ENCODE measurements around the gene BCAS3. TPM values are rescaled to one million over a fixed set of nuclear protein-coding genes. Genes with fewer than 3 reads are reported as not detected.
"Not testable (repeated sequence)": the region's sequence is repeated elsewhere in the genome, so short reads cannot be mapped to it uniquely, and the experiment has no call there.

The BCAS3 gene
- total RNA-seq, 1 donor from 2014 or later, result 50.8 TPM

DNA sequence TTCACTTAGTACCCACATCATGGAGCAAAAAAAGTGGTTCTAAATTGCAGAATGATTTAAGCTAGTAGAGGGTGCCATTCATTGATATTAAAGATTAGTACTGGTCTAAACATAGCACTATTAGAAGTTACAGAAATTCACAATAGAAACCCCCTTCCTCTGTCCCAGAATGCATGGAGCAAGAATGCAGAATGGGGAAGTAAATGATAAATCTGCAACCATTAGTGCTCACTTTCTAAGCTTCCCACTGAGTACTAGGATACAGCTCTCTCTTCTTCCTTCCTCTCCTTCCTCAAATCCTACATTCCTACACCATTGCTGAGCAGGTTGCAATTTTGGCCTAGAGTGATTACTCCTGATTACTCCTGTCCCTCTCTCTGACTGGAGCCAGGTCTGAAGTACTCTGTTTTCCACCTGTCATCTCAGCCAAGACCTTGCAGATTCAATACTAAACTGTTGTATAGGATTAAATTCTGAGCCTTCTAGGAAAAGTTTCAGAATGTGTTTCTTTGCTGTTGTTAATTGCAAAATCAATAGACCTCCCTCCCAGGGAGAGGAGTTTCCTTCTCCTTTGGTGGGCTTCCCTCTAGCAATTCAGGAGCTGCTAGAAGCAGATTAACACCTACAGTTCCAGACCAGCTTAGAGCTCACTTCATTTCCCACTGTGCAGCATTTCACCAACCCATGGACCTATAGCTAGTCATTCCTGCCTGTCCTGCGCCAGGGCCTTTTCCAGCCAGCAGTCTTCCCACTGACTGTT is 556.5 kb downstream of the BCAS3 start:
- DNase-seq, result no peak

DNA sequence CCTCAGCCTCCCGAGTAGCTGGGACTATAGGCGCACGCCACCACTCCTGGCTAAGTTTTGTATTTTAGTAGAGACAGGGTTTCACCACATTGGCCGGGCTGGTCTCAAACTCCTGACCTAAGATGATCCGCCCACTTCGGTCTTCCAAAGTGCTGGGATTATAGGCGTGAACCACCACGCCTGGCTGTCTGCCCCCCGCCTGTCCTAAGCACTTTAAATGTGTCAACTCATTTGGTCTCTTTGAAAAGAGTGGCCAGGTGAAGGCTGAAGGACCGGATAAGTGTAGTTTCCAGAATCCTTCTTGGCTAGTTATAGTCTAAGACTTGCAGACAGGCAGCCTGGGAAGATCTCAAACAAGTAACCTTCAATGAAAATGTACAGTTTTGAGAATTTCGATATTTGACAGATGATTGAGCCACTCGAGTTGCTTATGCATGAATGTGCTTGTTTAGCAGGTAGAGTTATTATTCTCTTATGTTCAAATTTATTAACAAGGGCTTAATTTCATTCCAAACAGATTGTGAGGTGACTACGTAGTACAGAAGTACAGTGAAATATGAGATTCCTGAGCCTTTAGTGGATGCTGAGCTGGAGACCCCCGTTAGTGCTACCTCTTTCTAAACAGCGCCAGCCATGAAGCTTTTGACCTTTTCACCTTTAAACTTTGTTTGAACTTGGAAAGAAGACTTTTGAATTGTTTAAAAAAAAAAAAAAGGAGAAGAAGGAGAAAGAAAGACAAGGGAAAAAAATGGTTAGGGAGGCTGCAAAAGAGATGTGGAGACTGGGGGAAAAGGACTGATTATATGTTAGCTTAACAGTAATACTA is 557.6 kb downstream of the BCAS3 start:
- DNase-seq, result no peak

DNA sequence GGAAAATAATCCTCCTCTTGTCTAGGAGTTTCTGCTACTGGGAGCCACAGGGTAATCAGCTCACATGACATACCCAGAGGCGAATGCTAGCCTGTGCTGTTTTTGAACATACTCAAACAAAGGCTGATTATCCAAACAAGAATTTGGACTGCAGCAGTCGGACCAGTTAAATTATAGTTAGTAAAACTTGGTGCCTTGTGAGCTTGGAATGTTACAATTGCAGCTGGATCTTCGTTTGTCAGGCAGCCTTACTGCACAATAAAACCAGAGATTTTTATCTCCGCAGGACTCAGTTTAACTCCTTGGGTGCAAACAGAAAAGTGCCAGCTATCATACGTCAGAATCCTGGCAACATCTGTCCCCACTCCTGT is 558.2 kb downstream of the BCAS3 start:
- no peak for DNase-seq

DNA sequence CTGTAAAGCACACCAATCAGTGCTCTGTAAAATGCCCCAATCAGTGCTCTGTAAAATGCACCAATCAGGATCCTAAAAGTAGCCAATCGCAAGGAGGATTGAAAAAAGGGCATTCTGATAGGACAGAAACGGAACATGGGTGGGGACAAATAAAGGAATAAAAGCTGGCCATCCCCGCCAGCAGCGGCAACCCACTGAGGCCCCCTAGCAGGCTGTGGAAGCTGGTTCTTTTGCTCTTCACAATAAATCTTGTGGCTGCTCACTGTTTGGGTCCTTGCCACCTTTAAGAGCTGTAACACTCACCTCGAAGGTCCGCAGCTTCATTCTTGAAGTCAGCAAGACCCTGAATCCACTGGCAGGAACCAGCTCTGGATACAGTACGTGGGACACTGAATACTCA is 559.6 kb downstream of the BCAS3 start:
- no peak for DNase-seq

DNA sequence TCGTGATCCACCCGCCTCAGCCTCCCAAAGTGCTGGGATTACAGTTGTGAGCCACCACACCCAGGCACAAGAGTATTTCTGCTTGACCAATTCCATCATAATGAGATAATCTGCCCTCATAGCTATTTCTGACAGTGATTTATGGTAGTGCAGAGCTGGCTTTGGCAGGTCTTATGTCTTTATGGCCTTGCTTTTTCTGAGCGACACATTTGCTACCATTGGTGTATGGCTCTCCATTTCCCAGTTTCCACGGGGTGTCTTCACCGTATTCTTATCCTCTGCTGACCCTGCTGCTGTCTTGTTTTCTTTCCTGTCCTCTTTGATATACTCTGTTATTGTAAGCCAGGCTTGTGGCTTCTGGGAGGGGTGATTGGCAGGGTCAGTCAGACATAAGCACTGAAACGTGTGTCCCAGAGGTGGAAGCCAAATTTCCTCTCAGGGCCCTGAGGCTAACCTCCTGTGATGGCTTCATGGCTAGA is 560.8 kb downstream of the BCAS3 start:
- no peak for DNase-seq

DNA sequence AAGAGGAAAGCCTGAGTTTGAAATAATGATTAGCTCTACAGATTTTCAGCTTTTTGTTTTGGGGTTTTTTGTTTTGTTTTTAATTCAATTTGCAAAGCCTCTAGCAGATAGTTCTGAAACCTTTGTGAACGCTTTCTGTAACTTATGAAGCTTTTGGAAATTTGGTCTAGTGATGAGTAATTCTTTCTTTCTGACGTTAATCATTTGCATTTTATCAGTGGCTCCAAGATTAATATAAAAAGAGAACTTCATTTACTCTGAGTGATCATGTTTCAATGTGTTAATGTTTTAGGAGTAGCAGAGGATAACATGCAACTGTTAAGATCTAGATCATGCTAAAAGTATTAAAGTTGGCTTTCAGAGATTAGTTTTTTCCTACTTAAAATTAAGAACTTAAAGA is 561.7 kb downstream of the BCAS3 start:
- no peak for DNase-seq

DNA sequence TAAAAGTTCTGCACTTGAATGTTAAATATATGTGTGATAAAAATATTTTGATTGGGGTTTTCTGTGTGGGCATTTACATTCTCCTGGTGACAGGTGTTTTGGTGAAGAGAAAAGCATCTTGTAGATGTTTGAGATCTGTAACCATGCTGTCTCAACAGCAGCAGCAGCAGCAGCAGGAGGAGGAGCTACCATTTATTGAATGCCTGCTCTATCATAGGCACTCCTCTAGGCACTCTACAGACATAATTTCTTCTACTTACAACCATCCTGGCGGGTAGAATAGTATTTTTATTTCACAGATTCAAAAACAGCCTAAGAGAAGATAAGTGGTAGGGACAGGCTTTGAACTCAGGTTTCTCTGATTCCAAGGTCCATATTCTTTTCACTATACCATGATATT is 562.3 kb downstream of the BCAS3 start:
- no peak for DNase-seq

DNA sequence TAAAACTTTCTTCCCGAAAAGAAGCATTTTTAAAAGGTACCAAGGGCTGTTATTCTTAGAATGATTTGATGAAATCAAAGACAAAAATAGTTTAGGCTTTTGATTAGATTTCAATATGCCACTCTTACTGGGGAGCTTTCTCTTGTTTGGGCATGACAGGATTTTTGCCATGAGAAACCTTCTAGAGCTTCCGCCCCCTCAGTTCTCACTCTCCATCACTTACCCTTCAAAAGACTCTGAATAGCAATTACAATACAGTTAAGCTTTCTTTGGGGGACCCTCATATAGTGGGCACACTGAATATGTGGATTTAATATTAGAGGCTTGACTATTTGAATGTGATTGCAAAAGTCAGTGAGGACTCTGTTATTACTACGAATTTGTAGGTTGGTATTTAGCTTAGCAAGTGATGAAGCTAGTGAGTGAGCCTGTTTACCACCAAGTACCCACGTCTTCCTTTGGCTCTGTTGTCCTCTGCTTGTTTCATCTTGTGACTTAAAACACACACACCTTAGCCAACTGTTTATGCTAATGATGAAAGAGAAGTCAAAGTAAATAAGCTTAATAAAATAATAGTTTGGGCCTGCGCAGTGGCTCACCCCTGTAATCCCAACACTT is 563.3 kb downstream of the BCAS3 start:
- no peak for DNase-seq

DNA sequence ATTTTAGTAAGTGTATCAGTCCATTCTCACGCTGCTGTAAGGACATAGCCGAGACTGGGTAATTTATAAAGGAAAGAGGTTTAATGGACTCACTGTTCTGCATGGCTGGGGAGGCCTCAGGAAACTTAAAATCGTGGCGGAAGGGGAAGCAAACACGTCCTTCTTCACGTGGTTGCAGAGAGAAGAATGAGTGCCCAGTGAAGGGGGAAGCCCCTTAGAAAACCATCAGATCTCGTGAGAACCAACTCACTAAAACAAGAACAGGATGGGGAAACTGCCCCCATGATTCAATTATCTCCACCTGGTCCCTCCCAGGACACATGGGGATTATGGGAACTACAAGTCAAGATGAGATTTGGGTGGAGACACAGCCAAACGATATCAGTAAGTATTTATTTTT is 567.3 kb downstream of the BCAS3 start:
- not testable (repeated sequence) for DNase-seq

DNA sequence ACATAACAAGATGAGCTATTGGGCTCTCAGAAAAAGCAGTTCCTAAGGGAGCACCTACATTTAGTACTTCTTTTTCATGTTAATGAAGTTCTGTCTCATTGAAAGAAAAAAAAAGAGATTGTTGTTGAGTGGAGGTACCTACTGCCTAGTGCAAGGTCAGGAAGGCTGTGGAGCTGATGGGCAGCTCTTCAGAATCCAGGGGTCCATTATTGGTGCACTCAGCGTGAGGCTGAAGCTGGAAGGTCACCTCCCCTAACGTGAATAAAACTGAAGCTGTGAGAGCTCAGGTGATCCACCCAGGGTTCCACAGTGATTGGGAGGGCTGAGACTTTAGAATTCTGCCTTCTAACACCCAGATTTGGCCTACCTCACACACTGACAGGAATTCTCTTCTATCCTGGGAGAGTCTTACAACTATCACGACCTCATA is 568.1 kb downstream of the BCAS3 start:
- DNase-seq, result no peak

DNA sequence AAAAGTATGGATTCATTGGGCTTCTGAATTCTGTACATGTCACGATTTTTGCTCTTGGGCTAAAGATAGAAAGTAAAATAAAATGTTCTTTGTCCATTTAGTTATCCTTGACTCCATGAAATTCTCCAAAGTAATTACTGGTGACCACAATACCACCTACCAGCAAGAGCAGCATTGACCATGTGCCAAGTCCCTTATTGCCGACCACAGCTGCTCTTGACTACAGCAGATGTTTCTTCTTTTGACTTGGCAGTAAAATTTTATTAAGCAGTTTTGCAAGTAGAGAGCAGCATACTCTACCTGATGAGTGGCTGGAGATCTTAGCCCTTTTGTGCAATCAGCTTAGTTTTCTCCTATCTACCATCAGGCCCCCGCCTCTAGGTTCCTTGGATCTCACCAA is 569.8 kb downstream of the BCAS3 start:
- no peak for DNase-seq

DNA sequence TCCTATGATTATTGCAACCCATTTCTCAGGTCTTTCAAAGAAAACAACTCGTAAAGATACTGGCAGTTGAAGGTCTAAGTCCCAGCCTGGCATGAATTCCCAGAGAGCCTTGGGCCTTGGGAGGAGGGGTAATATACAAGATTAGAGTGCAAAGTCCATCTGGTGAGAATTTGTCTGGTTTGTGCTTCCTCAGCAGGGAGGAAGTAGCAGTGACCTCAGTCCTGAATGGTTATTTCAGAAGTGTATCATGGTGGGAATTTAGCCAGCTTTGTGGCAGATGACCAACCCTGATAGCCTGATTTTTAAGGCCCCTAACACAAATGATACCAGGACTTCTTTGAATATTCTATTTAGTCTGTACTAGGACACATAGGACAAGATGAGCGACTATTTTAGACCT is 570.7 kb downstream of the BCAS3 start:
- no peak for DNase-seq

DNA sequence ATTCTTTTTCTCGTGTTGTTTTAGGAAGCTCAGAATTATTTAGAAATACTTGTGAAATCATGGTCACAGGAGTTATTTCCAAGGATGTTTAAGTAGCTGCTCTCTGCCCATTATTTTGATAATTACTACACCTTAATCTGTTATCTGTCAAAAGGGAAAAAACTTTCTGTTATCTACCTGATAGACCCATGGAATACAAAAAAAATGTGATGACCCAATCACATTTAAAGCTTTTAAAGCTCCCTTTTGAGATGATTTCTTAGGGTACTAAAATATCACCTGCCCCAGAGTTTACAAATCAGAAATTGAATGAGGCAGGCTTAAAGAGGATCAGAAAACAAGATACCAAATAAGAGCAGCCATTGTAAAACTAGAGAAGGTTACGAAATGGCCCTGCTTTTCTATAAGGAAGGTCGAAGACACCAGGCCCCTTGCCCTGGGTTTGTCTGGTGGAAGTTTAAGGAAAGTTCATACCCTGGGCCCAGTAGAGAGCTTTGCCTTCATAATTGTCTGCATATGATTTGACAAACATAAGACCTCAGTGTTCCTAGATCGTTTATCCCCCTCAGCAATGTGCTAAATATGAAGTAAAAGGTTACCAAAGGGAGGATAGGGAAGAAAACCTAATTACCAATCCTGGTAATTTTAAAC is 572.1 kb downstream of the BCAS3 start:
- DNase-seq, result no peak

DNA sequence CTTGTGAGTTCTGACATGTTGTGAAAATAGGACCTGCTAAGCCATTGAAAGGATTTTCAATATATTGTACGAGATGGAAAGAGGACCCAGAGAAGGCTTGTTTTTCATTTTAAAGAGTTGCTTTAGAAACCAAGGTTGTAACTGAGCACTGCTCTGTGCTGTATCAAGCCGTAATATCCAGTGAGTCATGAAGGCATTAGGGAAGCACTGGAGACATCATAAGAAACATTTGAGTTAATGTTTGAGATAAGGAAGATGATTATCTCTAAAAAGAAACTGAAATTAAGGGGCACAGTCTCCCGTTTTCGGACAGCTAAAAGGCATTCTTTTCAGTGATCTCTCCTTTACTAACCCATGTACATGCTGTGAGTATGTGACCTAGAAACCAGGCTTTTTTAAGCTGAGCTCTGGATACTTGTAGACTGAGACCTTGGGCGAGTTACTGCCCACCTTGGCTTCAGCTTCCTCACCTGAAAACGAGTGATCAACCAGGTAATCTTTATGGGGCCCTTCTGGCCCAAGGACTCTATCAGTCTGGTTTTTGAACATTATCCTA is 572.8 kb downstream of the BCAS3 start:
- no peak for DNase-seq

DNA sequence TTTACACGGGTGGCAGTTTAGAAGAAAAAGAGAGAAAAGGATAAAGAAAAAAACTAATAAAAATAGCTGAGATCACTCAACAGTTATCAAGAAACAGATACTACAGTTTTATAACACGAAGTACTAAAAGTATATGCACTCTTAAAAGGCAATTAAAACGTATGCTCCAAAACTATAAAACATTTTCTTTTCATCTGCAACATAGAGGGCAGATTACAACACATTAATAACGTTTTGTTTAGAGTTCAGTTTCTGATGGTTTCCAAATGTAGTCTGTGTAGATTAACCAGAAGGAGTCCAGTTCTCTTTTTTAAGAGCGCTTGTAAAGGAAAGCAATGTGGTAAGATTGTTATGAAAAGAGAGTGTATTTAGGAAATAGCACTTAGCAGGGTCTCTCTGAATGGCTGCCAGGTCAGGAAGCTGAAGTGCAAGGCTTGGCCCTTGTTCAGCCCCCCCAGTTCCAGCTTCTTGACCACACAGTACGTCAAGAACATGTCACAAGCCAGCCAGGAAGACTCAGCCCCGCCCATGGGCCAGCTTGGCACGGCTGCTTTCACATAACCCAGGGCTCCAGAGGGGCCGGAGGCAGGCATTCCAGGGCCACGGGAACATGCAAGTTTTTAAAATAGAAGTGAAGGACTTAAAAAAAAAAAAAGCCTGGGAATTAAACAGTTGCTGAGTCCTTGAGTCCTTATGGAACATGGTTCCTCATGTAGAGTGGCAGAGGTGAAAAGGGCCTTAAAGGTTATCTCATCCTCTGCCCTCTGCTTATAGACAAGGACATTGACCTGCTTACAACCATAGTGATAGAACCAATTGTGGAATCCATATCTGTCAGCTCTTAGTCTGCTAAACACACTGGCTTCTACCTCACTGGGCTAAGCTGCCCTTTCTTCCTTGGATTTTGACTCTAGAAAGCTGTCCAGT is 574.6 kb downstream of the BCAS3 start:
- no peak for DNase-seq

DNA sequence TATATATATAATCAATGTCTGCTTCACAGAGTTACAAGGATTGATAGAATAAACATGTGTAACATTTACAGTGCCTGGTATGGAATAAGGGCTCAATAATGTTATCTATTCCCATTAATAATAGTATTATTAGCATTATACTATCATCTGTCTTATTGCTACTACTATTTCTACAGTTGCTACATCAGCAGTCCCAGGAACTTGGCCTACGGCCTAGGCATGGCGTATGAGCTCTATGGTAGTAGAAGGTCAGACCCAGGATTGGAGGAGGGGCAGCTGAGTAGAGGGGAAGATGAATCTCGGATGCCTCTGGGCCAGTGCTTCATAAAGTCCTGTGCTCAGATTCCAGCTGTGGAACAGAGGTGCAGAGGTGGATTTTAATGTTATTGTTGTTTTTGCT is 575.7 kb downstream of the BCAS3 start:
- no peak for DNase-seq

DNA sequence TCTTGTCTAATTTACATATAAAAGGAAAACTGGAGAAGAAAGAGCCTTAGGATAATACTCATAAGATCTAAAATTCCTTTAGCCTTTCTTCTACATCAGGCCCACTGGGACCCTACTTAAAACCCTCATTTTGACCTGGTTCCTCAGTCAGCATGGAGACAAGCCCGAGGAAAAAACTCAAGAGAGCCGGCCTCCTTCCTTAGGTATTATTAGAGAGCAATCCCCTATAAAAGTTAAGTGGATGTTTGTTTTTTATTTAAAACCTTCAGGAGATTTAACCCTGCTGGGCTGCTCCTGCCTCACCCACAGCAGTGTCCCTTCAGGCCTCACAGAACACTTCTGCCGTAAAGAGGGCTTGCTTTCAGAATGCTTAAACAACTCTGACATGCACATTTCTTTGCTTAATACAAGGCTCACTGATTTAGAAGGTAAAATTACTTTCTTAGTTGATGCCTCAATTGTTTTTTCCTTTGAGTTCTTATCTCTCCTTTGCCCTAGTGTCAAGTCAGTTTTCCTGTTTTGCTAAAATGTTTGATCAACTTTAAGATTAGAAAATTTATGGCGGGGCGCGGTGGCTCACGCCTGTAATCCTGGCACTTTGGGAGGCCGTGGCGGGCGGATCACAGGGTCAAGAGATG is 576.4 kb downstream of the BCAS3 start:
- DNase-seq, result no peak

DNA sequence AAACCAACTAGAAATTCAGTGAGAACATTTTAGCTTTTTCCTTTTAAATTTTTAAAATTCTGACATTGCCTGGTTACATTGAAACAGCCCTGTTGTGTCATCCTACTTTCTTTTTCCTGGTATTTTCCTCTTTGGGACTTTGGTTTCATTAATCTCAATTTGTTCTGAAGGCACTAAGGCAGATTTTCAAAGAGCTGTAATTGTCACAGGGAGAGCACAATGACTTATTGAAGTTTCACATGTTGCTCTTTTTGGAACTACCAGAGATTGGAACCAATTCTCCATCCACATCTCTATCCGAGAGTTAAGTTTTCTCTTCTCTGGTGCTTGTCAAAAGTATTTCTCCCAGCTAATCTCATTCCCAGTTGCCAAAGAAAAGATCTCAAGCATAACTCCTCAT is 577.3 kb downstream of the BCAS3 start:
- DNase-seq, result no peak

DNA sequence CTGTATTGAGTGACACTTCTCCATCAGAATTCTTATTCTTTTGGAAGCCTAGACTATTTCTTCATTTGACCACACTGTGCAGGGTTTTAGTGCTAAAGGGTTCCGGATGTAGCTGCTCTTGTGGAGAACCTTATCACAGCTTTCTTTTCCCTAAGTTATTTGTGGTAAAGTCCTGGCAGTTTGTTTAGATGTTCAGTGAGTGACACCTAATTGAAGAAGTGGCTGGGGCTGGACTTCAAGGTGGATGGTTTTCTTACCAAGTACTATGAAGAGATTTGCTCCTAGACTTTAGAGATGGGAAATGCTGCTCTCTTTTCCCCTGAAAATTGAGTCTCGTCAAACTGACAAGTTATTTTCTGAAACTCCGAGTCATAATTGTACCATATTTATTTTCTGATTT is 578.0 kb downstream of the BCAS3 start:
- DNase-seq, result no peak

DNA sequence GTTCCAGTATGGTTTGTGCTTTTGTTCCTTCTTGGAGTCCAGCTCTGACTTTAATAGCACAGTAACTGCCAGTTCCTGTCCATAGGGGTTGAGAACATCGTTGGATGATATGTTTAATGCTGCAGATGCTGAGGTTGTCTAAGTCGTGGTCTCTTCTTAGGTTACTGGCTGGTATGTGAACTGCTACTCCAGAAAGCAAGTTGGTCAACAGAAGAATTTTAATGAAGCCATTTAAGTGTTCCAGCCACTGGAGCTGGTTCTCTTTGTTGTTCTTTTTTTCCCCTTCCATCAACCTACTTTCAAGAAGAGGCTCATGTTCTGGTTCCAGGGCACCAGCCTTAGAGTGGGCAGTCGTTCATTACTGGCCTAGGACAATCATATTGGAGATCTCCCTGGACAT is 581.7 kb downstream of the BCAS3 start:
- no peak for DNase-seq
